ENCODE results near the gene MGAT5B. TPM values are rescaled to one million over a fixed set of nuclear protein-coding genes. Genes with fewer than 3 reads are reported as not detected.

MGAT5B gene
- total and polyA plus RNA-seq, 2 of the 13 experiments (the other 11 are each of a cell fraction or from before 2014, with no cell fraction given) = 0.07 to 0.13 TPM

- TF ChIP-seq ETS1 (CRISPR knock-in tag; IDR thresholded peaks at IDR 0.05) (no peak), FOXA3 (CRISPR knock-in tag; IDR thresholded peaks at IDR 0.05) (no peak), ATF2 (CRISPR knock-in tag; IDR thresholded peaks at IDR 0.05) (no peak), ZNF34 (CRISPR knock-in tag; IDR thresholded peaks at IDR 0.05; ENCODE audit: borderline replicate concordance) (no peak)
These were observed 66.5 kb downstream of the MGAT5B start (continued) for GRCh38 chr17:76934561-76935320.

- CTCF ChIA-PET (ENCODE audit: low intra/inter-chr PET ratio, low total read pairs) = no interaction called here
- no peak overlapping the region for H2AFZ ChIP-seq (ENCODE audit: low read length)
- DNase-seq (ENCODE audit: low spot score) = no peak
- WGBS (ENCODE audit: low lambda C conversion rate) = 10% methylated on average over 3 of the region's 3 CpGs
- no peak for ATAC-seq
- no peaks in the 10 kb centered on the region for H3K79me2 ChIP-seq (ENCODE audit: insufficient read depth, low read length)
- FAIRE-seq = no peak
- POLR2A ChIA-PET = no interaction called here
- in situ Hi-C loops (cut with HindIII; ENCODE audit: extremely low pct_ligation_motif_present, low pct_unique_long_range_greater_than_20kb) = no loop called here
- no TSS peak for BruUV-seq (replicated peaks)
- no peaks in the 10 kb centered on the region for H3K36me3 ChIP-seq (replicated peaks in 1 of 2; ENCODE audit: control insufficient read depth in 1 of 2, insufficient read depth in 2 of 2, low read length in 2 of 2)
- H3K4me1 ChIP-seq (ENCODE audit: insufficient read depth, low read length) = peaks cover 9% of the 10 kb centered on the region
- H3K27ac ChIP-seq (ENCODE audit: extremely low read length, insufficient read depth, low read length) = no peak overlapping the region
- H3K4me2 ChIP-seq (ENCODE audit: low read depth, low read length) = no peak overlapping the region
- intact Hi-C loops (cut with micrococcal nuclease; ENCODE audit: unreplicated experiment) = no loop called here
- TF ChIP-seq GPN1 (CRISPR knock-in tag; IDR thresholded peaks at IDR 0.05; ENCODE audit: borderline replicate concordance) (no peak), SALL1 (CRISPR knock-in tag; IDR thresholded peaks at IDR 0.05) (no peak)
- no peak overlapping the region for H3K9ac ChIP-seq (ENCODE audit: insufficient read depth, low read depth, low read length)
- H4K20me1 ChIP-seq (ENCODE audit: insufficient read depth, low read length) = no peaks in the 10 kb centered on the region
- no peak overlapping the region for H3K4me3 ChIP-seq (replicated peaks in 1 of 3; ENCODE audit: insufficient read depth in 1 of 3, low read depth in 2 of 3, low read length in 3 of 3)
- no peaks in the 10 kb centered on the region for H3K9me3 ChIP-seq (ENCODE audit: low read length)
- peaks cover 11 to 44% of the 10 kb centered on the region in 2 experiments for H3K27me3 ChIP-seq (ENCODE audit: control insufficient read depth in 1 of 2, insufficient read depth in 2 of 2, low read length in 2 of 2)
These were observed 67.1 kb downstream of the MGAT5B start for GRCh38 chr17:76935331-76935730.

All from HepG2 (cell line).